Hypothalamus (tissue), 51 donors: Measurements from ENCODE around the gene AGPAT3.

ENCODE experiments used
- DNase-seq, 51 donors: peaks; one replicate each; lab custom pipeline; 2025; lab: John Stamatoyannopoulos, UW

AGPAT3 gene

DNA sequence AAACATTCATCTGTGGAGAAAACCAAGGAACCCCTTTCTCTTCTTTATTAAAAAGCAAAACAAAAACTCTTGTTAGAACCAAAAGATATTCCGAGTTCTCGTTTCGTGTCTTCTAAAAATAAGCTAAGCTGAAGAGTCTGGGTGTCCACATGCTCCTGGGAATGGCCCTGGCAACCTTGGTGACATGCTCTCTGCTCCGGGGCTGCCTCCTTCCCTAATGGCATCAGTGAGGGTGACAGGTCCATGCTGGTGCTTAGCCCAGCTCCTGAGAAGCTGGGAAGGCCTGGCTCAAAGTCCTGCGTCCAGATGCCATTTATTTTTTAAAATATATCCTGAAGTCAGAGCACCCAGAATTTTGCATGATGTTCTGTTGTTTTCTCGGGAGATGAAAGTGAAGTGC is 122.5 kb downstream of the AGPAT3 start:
- peak in 1 of 51 donors; percentile 24 for DNase-seq

DNA sequence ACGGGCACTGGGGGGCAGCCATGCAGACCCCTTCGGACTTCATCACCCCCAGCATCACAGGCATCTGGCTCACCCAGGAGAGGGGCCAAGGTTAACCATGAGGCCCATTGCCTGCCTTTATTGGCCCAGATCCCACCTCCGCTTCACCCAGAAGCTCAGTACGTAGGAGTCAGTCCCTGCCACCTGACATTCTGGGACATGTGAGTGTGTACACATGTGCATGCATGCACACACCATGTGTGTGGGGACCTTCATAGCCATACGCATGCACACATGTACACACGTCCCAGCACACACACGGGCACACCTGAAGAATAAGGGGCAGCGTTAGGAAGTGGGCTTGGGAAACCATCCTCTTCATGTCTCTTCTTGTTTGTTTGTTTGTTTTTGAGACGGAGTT is 123.0 kb downstream of the AGPAT3 start:
- DNase-seq: no peak

- no peak for DNase-seq
Observed at GRCh38 chr21:43988506-43989230, 123.6 kb downstream of the AGPAT3 start.

DNA sequence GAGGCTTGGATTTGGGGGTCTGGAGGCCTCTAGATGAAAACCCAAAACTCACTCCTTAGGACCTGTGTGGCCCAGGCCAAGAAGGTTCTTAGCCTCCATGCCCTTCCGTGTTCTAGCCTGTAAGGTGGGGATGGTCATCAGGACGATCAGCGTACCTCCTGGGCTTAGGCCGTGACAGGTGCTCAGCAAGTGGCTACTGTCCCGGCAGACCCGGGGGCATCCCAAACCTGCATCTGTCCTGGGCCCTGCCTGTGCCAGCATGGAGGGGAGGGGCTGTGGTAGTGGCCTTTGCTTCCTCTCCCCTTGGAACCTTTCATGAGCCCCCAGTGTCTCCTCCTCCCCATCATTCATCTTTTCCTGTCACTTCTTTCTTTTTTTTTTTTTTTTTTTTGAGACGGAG is 124.4 kb downstream of the AGPAT3 start:
- no peak for DNase-seq

DNA sequence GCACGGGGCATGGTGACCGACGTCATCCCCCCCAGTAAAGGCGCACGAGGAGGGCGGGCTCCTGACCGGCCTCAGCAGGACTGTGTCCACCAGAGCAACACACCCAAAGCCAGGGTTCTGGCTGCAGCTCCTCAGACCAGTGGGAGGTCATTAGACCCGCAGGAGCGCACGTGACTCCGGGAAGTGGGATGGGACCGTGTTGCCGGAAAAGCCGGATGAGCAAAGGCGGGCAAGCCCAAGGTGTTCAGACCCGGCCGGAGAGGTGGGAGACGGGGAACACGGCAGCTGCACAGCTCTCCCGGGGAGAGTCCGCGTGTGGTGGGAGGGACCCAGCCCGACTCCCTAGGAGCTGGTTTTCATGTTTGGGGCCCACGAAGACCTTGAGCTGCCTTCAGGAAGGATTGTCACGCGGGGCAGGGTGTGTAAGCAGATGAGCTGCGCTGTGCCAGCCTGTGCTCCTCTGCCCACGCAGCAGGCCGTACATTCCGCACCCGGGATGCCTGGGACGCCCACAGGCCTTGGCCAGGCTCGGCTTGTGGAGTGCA is 126.5 kb downstream of the AGPAT3 start:
- DNase-seq: no peak

DNA sequence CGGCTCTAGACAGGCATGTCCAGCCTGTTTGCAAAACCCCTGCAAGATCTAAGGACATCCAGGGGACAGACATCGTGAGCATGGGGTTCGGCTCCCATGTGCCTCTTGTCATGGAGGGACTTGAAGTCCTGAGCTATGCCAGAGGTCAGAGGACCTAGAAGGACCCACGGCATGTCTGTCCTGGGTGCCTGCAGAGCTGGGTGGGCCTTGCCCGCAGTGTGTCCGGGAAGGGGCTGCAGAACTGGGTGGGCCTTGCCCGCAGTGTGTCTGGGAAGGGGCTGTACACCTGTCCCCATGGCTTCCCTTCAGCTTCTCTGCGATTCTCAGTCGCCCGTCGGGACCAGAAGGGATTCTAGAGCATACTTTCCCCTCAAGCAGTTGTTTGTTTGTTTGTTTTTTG is 127.1 kb downstream of the AGPAT3 start:
- DNase-seq: no peak

DNA sequence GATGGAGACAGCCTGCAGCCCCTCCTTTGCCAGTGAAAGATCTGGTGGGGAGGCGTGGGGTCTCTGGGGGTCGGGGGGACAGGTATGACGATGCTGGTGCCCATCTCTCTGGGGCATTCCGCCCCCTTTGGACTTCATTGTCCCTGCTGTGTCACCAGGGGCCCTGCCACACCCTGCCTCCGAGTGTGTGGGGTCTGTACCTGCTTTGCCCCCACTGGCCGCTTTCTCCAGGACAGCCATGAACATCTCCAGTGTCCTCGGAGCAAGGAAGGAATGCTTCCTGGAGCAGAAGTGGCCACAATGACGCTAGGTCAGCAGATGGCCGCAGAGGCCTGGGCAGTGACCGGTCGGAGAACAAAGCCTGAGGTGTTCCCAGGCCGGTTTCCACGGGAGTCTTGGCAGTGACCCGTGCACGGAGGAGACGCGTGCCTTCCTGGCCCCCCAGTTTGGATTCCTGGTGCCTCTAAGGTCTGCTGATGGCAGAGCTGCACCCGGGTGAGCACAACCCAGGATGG is 128.5 kb downstream of the AGPAT3 start:
- DNase-seq: no peak

DNA sequence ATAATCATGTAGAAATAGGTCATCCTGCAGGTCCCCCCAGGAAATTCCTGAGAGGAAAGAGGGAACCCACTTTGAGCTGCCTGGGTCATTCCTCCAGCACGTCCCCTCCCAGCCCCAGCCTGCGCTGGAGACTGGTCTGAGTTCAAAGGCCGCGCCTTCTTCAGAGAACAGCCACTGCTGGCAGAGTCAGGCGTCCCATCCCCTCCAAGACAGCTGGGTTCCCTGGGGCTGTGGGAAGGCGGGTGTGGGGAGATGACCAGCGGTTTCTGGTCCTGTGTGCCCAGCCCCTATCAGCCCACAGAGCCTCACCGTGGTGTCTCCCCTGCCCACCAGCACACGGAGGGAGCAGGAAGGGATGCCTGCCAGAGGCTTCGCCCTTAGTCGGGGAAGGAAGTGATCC is 129.1 kb downstream of the AGPAT3 start:
- DNase-seq: no peak

DNA sequence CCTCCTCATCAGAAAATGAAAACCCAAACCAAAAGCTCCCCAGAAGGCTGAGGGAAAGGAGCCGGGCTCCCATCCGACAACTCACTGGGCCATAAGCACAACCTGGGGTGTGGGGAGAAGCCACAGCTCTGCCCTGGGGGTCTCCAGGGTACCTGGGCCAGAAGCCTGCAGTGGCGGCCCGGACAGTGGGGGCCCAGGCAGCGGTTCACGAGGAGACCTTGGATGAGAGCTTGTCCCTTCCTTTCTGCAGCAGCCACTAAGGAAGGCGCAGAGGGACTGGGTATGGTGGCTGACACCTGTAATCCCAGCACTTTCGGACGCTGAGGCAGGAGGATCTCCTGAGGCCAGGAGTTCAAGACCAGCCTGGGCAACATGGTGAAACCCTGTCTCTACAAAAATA is 129.6 kb downstream of the AGPAT3 start:
- DNase-seq: no peak

DNA sequence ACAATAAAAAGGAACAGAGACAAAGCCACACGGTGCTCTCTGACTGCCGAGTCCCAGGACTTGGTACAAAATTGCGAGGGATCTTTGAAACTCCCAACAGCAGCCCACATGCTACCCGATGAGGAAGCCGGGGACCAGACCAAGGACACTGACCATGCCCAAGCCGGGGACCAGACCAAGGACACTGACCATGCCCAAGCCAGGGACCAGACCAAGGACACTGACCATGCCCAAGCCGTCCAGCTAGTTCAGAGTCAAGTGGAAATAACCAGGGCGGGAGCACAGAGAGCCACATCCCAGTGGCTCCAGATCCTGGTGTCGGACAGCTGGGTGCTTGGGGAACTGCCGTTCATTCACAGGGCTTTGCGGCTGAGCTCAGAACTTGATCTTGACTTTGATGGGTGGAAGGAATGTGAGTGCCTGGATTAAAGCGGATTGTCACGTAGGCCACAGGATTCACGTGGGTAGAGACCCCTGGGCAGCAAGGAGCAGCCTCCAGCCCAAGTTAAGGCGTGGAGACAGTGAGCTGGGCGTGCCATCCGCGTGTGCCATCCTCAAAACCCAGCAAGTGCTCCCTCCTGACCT is 130.6 kb downstream of the AGPAT3 start:
- DNase-seq: no peak

GRCh38 chr21:43997766-43998742 is 133.0 kb downstream of the AGPAT3 start:
- no peak for DNase-seq

GRCh38 chr21:44000360-44000759 is 135.3 kb downstream of the AGPAT3 start:
- peak in 42 of 51 donors; percentile 10 to 90 (median 74) for DNase-seq

GRCh38 chr21:44002511-44002910 is 137.5 kb downstream of the AGPAT3 start:
- DNase-seq: no peak

DNA sequence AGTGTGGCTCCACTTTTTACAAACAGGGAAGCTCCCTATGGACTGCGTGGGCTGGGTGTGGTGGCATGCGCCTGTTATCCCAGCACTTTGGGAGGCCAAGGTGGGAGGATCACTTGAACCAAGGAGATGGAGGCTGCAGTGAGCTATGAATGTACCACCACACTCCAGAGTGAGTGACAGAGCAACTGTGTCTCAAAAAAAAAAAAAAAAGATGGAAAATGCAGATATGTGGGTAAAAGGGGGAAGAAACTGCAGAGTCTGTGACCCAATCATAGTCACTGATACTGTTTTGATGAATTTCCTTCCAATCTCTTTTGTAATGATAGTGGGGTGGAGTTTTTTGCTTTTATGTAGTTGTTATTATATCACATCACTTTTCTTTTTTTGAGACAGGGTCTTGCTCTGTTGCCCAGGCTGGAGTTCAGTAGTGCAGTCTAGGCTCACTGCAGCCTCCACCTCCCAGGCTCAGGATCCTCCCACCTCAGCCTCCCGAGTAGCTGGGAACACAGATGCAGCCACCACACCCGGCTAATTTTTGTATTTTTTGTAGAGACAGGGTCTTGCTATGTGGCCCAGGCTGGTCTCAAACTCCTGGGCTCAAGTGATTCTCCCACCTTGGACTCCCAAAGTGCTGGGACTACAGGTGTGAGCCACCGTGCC is 138.4 kb downstream of the AGPAT3 start:
- no peak for DNase-seq

DNA sequence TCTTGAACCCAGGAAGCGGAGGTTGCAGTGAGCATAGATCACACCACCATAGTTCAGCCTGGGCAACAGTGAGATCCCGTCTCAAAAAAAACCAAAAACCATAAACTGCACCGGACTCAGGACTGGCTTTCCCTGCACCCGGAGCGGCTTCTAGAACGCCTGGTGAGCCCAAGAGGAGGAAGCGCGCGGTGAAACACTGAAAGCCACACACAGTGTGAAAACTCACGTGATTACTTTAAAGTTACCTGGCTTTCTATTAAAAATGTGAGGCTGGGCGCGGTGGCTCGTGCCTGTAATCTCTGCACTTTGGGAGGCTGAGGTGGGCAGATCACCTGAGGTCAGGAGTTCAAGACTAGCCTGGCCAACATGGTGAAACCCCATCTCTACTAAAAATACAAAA is 140.0 kb downstream of the AGPAT3 start:
- no peak for DNase-seq

DNA sequence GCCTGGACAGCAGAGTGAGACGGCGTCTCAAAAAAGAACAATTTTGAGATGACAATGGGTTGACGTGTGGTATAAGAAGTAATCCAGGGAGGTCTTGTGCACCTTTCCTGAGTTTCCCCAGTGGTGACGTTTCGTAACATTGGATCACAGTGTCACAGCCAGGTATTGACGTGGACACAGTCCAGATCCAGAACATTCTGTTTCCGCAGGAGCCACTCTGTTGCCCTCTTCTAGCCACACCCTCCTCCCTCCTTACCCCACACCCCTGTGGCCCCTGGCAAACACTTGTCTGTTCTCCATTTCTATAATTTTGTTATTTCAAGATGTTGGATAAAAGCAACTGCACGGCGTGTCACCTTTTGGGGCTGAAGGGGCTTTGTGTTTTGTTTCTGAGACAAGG is 140.6 kb downstream of the AGPAT3 start:
- DNase-seq: no peak

DNA sequence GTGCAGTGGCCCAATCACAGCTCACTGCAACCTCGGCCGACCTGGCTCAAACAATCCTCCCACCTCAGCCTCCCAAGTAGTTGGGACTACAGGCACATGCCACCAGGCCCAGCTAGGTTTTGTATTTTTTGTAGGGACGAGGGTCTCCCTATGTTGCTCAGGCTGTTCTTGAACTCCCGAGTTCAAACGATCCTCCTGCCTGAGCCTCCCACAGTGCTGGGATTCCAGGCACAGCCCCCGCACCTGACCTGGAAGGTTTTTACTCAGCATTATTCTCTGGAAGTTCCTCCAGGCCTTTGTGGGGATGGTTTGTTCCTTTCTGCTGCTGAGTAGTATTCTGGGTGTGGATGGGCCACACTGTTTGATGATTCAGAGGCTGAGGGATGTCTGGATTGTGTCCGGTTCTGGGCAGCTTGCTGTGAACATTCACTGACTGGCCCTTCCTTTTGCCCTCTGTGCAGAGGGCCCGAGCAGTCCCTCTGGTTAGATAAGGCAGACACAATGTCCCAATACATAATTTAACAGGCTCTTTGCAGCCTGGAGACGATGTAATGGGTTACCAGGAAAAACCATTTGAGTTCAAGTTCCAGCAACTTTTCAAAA is 141.1 kb downstream of the AGPAT3 start:
- DNase-seq: peak in 1 of 51 donors; percentile 13

GRCh38 chr21:44006656-44007055 is 141.6 kb downstream of the AGPAT3 start:
- no peak for DNase-seq

GRCh38 chr21:44010429-44010828 is 145.4 kb downstream of the AGPAT3 start:
- DNase-seq: no peak

DNA sequence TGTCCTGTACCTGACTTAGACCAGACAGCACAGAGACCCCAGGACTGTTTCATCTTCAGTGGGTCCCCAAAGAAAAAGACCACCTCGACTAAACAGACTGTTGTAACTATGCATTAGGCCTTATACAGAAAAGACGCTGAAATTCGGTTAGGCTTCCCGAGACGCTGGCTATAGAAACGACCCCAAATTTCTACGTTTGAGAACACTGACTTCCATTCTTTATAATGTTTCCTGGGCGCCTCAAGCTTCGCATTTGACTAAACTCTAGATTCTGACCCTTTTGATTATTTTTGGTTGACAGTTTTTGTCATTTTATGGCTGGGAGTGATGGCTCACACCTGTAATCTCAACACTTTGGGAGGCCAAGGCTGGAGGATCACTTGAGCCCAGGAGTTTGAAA is 146.1 kb downstream of the AGPAT3 start:
- no peak for DNase-seq
